ENCODE results near the gene HOMER3.

GRCh38 chr19:18932216-18932841, 8.7 kb downstream of the HOMER3 start:
- no peak for TF ChIP-seq CTCF (IDR thresholded peaks at IDR 0.05; ENCODE audit: poor library complexity)
- TF ChIP-seq EZH2 (IDR thresholded peaks at IDR 0.05; ENCODE audit: borderline replicate concordance): no peak
- TF ChIP-seq EZH2phosphoT487 (IDR thresholded peaks at IDR 0.05; ENCODE audit: low read depth, severe bottlenecking, unreplicated experiment): no peak

All from hepatocyte (in vitro differentiated cells).